Osteocyte (in vitro differentiated cells): ENCODE data around the gene ZBTB40. TPM values are rescaled to one million over a fixed set of nuclear protein-coding genes. Genes with fewer than 3 reads are reported as not detected.
A peak's percentile ranks its signal among the peaks of the same experiment; 100 is the strongest.

Experiments
- DNase-seq: peaks from one replicate; pipeline ENCODE4 v3.0.0; 2021; ENCODE audit warnings: mixed read lengths; ENCODE audit not compliant: unreplicated experiment; ENCODE audit errors: extremely low spot score
- H3K27ac Mint-ChIP-seq: one replicate; pipeline ENCODE4 v1.8.0; 2021; ENCODE audit warnings: mild to moderate bottlenecking, mixed read lengths; ENCODE audit not compliant: unreplicated experiment
- H3K27me3 Mint-ChIP-seq: one replicate; pipeline ENCODE4 v1.8.0; 2021; ENCODE audit warnings: mixed read lengths; ENCODE audit not compliant: unreplicated experiment
- H3K36me3 Mint-ChIP-seq: one replicate; pipeline ENCODE4 v1.8.0; 2021; ENCODE audit warnings: mixed read lengths; ENCODE audit not compliant: unreplicated experiment
- H3K4me1 Mint-ChIP-seq: one replicate; pipeline ENCODE4 v1.8.0; 2021; ENCODE audit warnings: mixed read lengths; ENCODE audit not compliant: unreplicated experiment
- H3K4me3 Mint-ChIP-seq: one replicate; pipeline ENCODE4 v1.8.0; 2021; ENCODE audit warnings: mild to moderate bottlenecking, moderate library complexity, mixed read lengths; ENCODE audit not compliant: unreplicated experiment
- H3K9me3 Mint-ChIP-seq: one replicate; pipeline ENCODE4 v1.8.0; 2021; ENCODE audit warnings: mixed read lengths; ENCODE audit not compliant: unreplicated experiment
- long read RNA-seq: library from polyadenylated mRNA; unstranded; transcript quantifications from one replicate; pipeline ENCODE4 v2.0.0, GENCODE V29; 2021
- total RNA-seq: library from RNA; stranded (reverse); gene quantifications from 2 replicates; pipeline ENCODE4 v1.2.1, GENCODE V29; 2021
- TF ChIP-seq, protein P1 (sequence below): fragments of 200-600 bp; sonication (generic); IDR thresholded peaks from 2 replicates; pipeline ENCODE4 v1.5.0; 2021; ENCODE audit warnings: antibody characterized with exemption, mild to moderate bottlenecking, moderate library complexity

ZBTB40 gene
- total RNA-seq: 22.5 and 23.6 TPM in 2 replicates
- long read RNA-seq, full-length matches to known transcripts: 1 of 40 reads
- long read RNA-seq, partial matches to known transcripts: 14 of 40 reads
- long read RNA-seq, other reads (novel, unspliced or antisense): 25 of 40 reads

GRCh38 chr1:22451702-22452480 lies at the start of gene ZBTB40:
Gene ZBTB40, plus strand, starts transcription at chr1:22451851. Its CDS starts 38,098 bp downstream, at chr1:22489949.
- no peaks in the 10 kb centered on the region for H3K27me3 Mint-ChIP-seq
- H3K9me3 Mint-ChIP-seq: no peaks in the 10 kb centered on the region
- TF ChIP-seq, protein P1, sequence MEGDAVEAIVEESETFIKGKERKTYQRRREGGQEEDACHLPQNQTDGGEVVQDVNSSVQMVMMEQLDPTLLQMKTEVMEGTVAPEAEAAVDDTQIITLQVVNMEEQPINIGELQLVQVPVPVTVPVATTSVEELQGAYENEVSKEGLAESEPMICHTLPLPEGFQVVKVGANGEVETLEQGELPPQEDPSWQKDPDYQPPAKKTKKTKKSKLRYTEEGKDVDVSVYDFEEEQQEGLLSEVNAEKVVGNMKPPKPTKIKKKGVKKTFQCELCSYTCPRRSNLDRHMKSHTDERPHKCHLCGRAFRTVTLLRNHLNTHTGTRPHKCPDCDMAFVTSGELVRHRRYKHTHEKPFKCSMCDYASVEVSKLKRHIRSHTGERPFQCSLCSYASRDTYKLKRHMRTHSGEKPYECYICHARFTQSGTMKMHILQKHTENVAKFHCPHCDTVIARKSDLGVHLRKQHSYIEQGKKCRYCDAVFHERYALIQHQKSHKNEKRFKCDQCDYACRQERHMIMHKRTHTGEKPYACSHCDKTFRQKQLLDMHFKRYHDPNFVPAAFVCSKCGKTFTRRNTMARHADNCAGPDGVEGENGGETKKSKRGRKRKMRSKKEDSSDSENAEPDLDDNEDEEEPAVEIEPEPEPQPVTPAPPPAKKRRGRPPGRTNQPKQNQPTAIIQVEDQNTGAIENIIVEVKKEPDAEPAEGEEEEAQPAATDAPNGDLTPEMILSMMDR: no peak
- peak; percentile 98 for DNase-seq
- no peaks in the 10 kb centered on the region for H3K36me3 Mint-ChIP-seq
- peak within 1 kb of the TSS; percentile 79 for H3K4me3 Mint-ChIP-seq
- peaks cover 70% of the 10 kb centered on the region for H3K4me1 Mint-ChIP-seq
- peak within 1 kb of the TSS; percentile 98 for H3K27ac Mint-ChIP-seq

GRCh38 chr1:22402356-22403053 lies 49.1 kb upstream of the ZBTB40 start:
- peaks cover 6% of the 10 kb centered on the region for H3K4me1 Mint-ChIP-seq
- no peak overlapping the region for H3K4me3 Mint-ChIP-seq
- no peak for DNase-seq
- TF ChIP-seq, protein P1: no peak
- peaks cover 42% of the 10 kb centered on the region for H3K27me3 Mint-ChIP-seq
- no peaks in the 10 kb centered on the region for H3K9me3 Mint-ChIP-seq
- H3K36me3 Mint-ChIP-seq: no peaks in the 10 kb centered on the region
- no peak overlapping the region for H3K27ac Mint-ChIP-seq

DNA sequence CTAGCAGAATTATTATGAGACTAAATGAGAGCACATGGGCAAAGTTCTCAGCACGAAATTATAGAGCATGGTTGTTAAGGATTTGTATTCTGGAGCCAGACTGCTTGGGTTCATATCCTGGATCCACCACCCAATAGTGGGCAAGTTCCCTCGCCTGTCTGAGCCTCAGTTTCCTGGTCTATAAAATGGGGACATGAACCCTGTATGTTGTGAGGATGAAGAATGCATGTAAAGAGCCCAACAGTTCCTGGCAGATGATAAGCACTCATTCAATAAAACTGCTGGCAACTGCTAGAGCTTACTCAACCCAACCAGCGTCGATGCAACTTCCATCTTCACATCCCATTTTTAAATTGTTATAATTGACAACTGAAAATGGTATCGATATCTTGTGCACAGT lies 47.2 kb upstream of the ZBTB40 start:
- no peak overlapping the region for H3K27ac Mint-ChIP-seq
- H3K9me3 Mint-ChIP-seq: no peaks in the 10 kb centered on the region
- H3K27me3 Mint-ChIP-seq: peaks cover 33% of the 10 kb centered on the region
- H3K4me1 Mint-ChIP-seq: peaks cover 13% of the 10 kb centered on the region
- DNase-seq: no peak
- TF ChIP-seq, protein P1: no peak
- no peaks in the 10 kb centered on the region for H3K36me3 Mint-ChIP-seq
- H3K4me3 Mint-ChIP-seq: no peak overlapping the region

GRCh38 chr1:22406722-22407495 lies 44.7 kb upstream of the ZBTB40 start:
- no peak for DNase-seq
- Mint-ChIP-seq H3K4me1 (peaks cover 13% of the 10 kb centered on the region), H3K4me3 (no peak overlapping the region), H3K27me3 (peaks cover 25% of the 10 kb centered on the region), H3K36me3 (peaks cover 3% of the 10 kb centered on the region), H3K9me3 (peaks cover 6% of the 10 kb centered on the region), H3K27ac (no peak overlapping the region)
- TF ChIP-seq, protein P1: no peak
